ENCODE results near the gene AK5. TPM values are rescaled to one million over a fixed set of nuclear protein-coding genes. Genes with fewer than 3 reads are reported as not detected.

AK5 gene
- total and polyA plus RNA-seq, 7 donors, result 0.14 to 0.49 (median 0.30) TPM; not detected in 2

DNA sequence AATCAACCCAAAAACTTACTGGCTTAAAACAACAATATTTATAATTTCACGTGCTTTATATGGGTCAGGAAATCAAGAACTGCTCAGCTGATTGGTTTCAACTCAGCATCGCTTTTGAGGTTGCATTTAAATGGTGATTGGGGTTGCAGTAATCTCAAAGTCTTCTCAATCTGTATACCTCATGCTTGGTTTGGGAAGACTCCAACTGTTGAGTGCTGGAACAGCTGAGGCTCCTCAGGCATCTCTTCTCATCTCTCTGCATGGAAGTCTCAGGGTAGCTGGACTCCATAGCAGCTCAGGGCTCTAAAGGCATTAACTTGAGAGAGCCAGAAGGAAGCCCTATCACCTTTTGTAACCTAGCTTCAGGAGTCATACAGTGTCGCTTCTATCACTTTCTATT is 35.1 kb downstream of the AK5 start:
- TF ChIP-seq, protein P1, sequence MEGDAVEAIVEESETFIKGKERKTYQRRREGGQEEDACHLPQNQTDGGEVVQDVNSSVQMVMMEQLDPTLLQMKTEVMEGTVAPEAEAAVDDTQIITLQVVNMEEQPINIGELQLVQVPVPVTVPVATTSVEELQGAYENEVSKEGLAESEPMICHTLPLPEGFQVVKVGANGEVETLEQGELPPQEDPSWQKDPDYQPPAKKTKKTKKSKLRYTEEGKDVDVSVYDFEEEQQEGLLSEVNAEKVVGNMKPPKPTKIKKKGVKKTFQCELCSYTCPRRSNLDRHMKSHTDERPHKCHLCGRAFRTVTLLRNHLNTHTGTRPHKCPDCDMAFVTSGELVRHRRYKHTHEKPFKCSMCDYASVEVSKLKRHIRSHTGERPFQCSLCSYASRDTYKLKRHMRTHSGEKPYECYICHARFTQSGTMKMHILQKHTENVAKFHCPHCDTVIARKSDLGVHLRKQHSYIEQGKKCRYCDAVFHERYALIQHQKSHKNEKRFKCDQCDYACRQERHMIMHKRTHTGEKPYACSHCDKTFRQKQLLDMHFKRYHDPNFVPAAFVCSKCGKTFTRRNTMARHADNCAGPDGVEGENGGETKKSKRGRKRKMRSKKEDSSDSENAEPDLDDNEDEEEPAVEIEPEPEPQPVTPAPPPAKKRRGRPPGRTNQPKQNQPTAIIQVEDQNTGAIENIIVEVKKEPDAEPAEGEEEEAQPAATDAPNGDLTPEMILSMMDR (IDR thresholded peaks at IDR 0.05), result no peak
- H3K36me3 ChIP-seq (ENCODE audit: insufficient read depth in 1 of 2, low read depth in 1 of 2), result no peaks in the 10 kb centered on the region
- no peak overlapping the region for H3K27ac ChIP-seq
- H3K4me3 ChIP-seq, result no peak overlapping the region
- intact Hi-C loops (cut with DNase I), result no loop called here
- WGBS, 3 donors, result 54 to 81% (median 70%) methylated on average over 3 of the region's 3 CpGs
- H3K27me3 ChIP-seq (ENCODE audit: insufficient read depth in 3 of 3, low read length in 2 of 3), result no peaks in the 10 kb centered on the region
- no peaks in the 10 kb centered on the region for H3K4me1 ChIP-seq
- H3K9me3 ChIP-seq, result no peaks in the 10 kb centered on the region
- DNase-seq (no peak), ATAC-seq (no peak)

- no peaks in the 10 kb centered on the region for H3K36me3 ChIP-seq (ENCODE audit: insufficient read depth in 1 of 2, low read depth in 1 of 2)
- DNase-seq (no peak), ATAC-seq (no peak)
- no peaks in the 10 kb centered on the region for H3K4me1 ChIP-seq
- no peaks in the 10 kb centered on the region for H3K9me3 ChIP-seq
- intact Hi-C loops (cut with DNase I), result no loop called here
- no peak overlapping the region for H3K27ac ChIP-seq
- TF ChIP-seq, protein P1 (IDR thresholded peaks at IDR 0.05), result no peak
- no peak overlapping the region for H3K4me3 ChIP-seq
- H3K27me3 ChIP-seq (ENCODE audit: insufficient read depth in 3 of 3, low read length in 2 of 3), result no peaks in the 10 kb centered on the region
- 7 to 31% (median 18%) methylated on average over 1 of the region's 1 CpG for WGBS, 3 donors
These were observed 37.4 kb downstream of the AK5 start for GRCh38 chr1:77319036-77319705.

DNA sequence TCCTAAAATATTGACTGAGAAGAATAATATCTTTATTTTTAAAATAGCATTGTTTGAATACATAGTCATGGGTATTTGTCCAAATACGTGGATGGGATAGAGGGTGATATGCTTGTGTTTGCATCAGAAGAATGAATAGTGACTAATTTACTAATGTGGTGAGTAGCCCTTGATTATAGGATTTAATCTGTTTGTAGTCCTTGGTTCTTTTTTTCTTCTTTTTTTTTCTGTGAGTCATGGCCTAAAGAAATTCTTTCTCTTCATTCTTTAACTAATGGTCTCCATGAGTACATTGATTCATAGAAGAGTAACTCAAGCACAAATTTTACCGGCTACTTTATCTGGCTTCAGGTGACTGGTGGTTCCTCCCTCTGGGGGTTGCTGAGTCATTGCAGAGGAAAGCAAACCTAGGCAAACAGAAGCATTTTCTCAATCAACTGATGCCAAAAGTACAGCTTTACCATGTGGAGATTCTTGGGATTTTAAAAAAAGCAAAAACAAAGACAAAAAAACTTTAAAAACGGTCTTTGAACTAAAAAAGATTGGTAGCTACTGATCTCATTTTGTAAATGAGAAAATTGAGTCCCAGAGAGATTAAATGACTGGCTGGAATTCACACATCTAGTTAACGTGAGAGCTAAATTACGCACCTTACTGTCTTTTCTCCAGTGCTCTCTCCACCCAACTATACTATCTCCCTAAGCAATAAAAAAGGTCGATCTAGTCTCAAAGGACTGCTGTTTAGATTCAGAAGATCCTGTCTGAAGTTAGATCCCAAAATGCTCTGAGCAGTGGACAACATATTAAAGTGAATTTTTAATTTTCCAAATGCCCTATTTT is 40.5 kb downstream of the AK5 start:
- H3K9me3 ChIP-seq, result no peaks in the 10 kb centered on the region
- DNase-seq, result no peak
- WGBS, 3 donors, result 59 to 62% (median 62%) methylated on average over 6 of the region's 6 CpGs
- no peaks in the 10 kb centered on the region for H3K4me1 ChIP-seq
- H3K27me3 ChIP-seq (ENCODE audit: insufficient read depth in 3 of 3, low read length in 2 of 3), result no peaks in the 10 kb centered on the region
- no peak overlapping the region for H3K27ac ChIP-seq
- TF ChIP-seq, protein P1 (IDR thresholded peaks at IDR 0.05), result no peak
- H3K4me3 ChIP-seq, result no peak overlapping the region
- no peaks in the 10 kb centered on the region for H3K36me3 ChIP-seq (ENCODE audit: insufficient read depth in 1 of 2, low read depth in 1 of 2)
- intact Hi-C loops (cut with DNase I), result no loop called here
- ATAC-seq, result no peak

GRCh38 chr1:77333501-77333900 is 51.7 kb downstream of the AK5 start:
- ATAC-seq (no peak), DNase-seq (no peak)
- H3K9me3 ChIP-seq, result no peaks in the 10 kb centered on the region
- no peak overlapping the region for H3K27ac ChIP-seq
- no peak overlapping the region for H3K4me3 ChIP-seq
- WGBS, 3 donors, result 67 to 72% (median 72%) methylated on average over 2 of the region's 2 CpGs
- H3K36me3 ChIP-seq (ENCODE audit: insufficient read depth in 1 of 2, low read depth in 1 of 2), result no peaks in the 10 kb centered on the region
- no peaks in the 10 kb centered on the region for H3K4me1 ChIP-seq
- intact Hi-C loops (cut with DNase I), result no loop called here
- H3K27me3 ChIP-seq (ENCODE audit: insufficient read depth in 3 of 3, low read length in 2 of 3), result no peaks in the 10 kb centered on the region
- TF ChIP-seq, protein P1 (IDR thresholded peaks at IDR 0.05), result no peak
